Adrenal gland (tissue), 12 donors: ENCODE measurements around the gene MLYCD. TPM values are rescaled to one million over a fixed set of nuclear protein-coding genes. Genes with fewer than 3 reads are reported as not detected.

Source experiments
- DNase-seq, 7 donors: peaks; one replicate each; pipeline ENCODE4 v3.0.0-alpha.2; 2019 to 2020
- H3K27ac ChIP-seq, 5 donors: fragments of 200-600 bp; sonication (generic) in 4 of 5; 1 replicate in 3 of 5; 2 replicates in 2 of 5; pipeline versions ENCODE4 v1.5.1 to v1.8.0; 2016 to 2020; ENCODE audit warnings: mild to moderate bottlenecking in 1 of 5
- H3K27me3 ChIP-seq: fragments of 200-600 bp; 2 replicates; pipeline ENCODE4 v1.8.0; 2021
- H3K36me3 ChIP-seq, 2 donors: fragments of 200-600 bp; replicated peaks in 1 of 2; 1 replicate in 1 of 2; 2 replicates in 1 of 2; pipeline versions ENCODE4 v1.5.1 to v1.8.0; 2018 to 2022
- H3K4me1 ChIP-seq, 2 donors: fragments of 200-600 bp; replicated peaks in 1 of 2; 1 replicate in 1 of 2; 2 replicates in 1 of 2; pipeline versions ENCODE4 v1.5.1 to v1.8.0; 2018 to 2021
- H3K4me3 ChIP-seq, 4 donors: fragments of 200-600 bp; sonication (generic) in 3 of 4; one replicate each; pipeline ENCODE4 v1.5.1; 2016 to 2018
- H3K9me3 ChIP-seq, 3 donors: fragments of 200-600 bp; sonication (generic) in 1 of 3; replicated peaks in 1 of 3; 1 replicate in 2 of 3; 2 replicates in 1 of 3; pipeline versions ENCODE4 v1.5.1 to v1.8.0; 2016 to 2021
- CTCF ChIP-seq, 6 experiments: fragments of 450-650 bp in 4 of 6; fragments of 200-600 bp in 2 of 6; sonication (generic) in 1 of 6; IDR thresholded peaks; 1 replicate in 5 of 6; 2 replicates in 1 of 6; pipeline versions ENCODE4 v1.5.1 to v1.8.0; 2016 to 2021; ENCODE audit warnings: antibody characterized with exemption in 6 of 6, mild to moderate bottlenecking in 2 of 6, moderate library complexity in 1 of 6
- POLR2A ChIP-seq, 2 donors: fragments of 450-650 bp; IDR thresholded peaks; one replicate each; pipeline ENCODE4 v1.6.1; 2017; ENCODE audit warnings: antibody characterized with exemption in 2 of 2, mild to moderate bottlenecking in 2 of 2, moderate library complexity in 1 of 2
- WGBS, 4 donors: extraction: QIAGEN DNeasy Blood & Tissue Kit in 2 of 4; methylation state at CpG; one replicate each; pipeline versions ENCODE4 v1.1.5 to v1.1.7; 2013 to 2017; 5-methylcytosine and 5-hydroxymethylcytosine counted together
- intact Hi-C, 2 donors: fragments of 100-400 bp; cut with DNase I; formaldehyde crosslinking; loops; one replicate each; pipeline versions ENCODE4 v1.14.1 to v1.15.0; 2022 to 2023
- polyA plus RNA-seq, 3 donors: library from polyadenylated mRNA; stranded (reverse); fragments of 200-250 nt in 2 of 3; fragments of 350-450 nt in 1 of 3; fragmentation: Illumina TruSeq in 1 of 3; extraction: RNeasy Lipid Tissue Mini Kit (QIAGEN cat#74804) in 1 of 3; gene quantifications; one replicate each; pipeline ENCODE4 v1.2.3, GENCODE V29; 2013 to 2014
- total RNA-seq, 9 donors: library from RNA; depleted of rRNA in 4 of 9; stranded (reverse); fragments of >200 nt in 4 of 9; fragments of 120-200 nt in 1 of 9; fragmentation: NEBNext Ultra II Directional in 1 of 9; extraction: Animal tissue kit (Norgen Biotek cat#: 25700) in 1 of 9; gene quantifications; one replicate each; pipeline versions ENCODE4 v1.1.0 to v1.2.4, GENCODE V29; 2013 to 2023
- donor health status: healthy with polysubstance abuse.
- donor health status: Bipolar disorder and iron deficiency.
- donor health status: DM: yes; HTN: yes; CAD: no.
- donor health status: DM: no; HTN: no; CAD: no.
- donor health status: DM: no; HTN: no; CAD: no.
- donor health status: DM: yes; HTN: yes; CAD: no.

MLYCD gene
- total and polyA plus RNA-seq, 12 donors, result 3.9 to 16.6 (median 10.2) TPM

- DNase-seq, result peak in 1 of 7 donors; percentile 25
- TF ChIP-seq CTCF (IDR thresholded peaks at IDR 0.05) (no peak), POLR2A (IDR thresholded peaks at IDR 0.05) (no peak)
- WGBS, 4 donors, result 58 to 74% (median 64%) methylated on average over 8 of the region's 8 CpGs
- no peaks in the 10 kb centered on the region for H3K4me1 ChIP-seq
- no peaks in the 10 kb centered on the region for H3K36me3 ChIP-seq
- no peaks in the 10 kb centered on the region for H3K9me3 ChIP-seq
- H3K27me3 ChIP-seq, result no peaks in the 10 kb centered on the region
- intact Hi-C loops, result no loop called here
- no peak overlapping the region for H3K4me3 ChIP-seq
- no peak overlapping the region for H3K27ac ChIP-seq
Measured at GRCh38 chr16:83887564-83887963, 11.4 kb upstream of the MLYCD start.

- Histone ChIP-seq H3K4me3 (no peak overlapping the region), H3K27ac (no peak overlapping the region), H3K36me3 (no peaks in the 10 kb centered on the region), H3K4me1 (no peaks in the 10 kb centered on the region), H3K9me3 (no peaks in the 10 kb centered on the region), H3K27me3 (no peaks in the 10 kb centered on the region)
- no peak for DNase-seq
- TF ChIP-seq POLR2A (IDR thresholded peaks at IDR 0.05) (no peak), CTCF (IDR thresholded peaks at IDR 0.05) (no peak)
- intact Hi-C loops, result no loop called here
- 71 to 76% (median 73%) methylated on average over 4 of the region's 4 CpGs for WGBS, 4 donors
Measured at GRCh38 chr16:83888672-83889044, 10.3 kb upstream of the MLYCD start.

GRCh38 chr16:83890359-83890758 is 8.6 kb upstream of the MLYCD start:
- H3K27me3 ChIP-seq, result no peaks in the 10 kb centered on the region
- no peak overlapping the region for H3K27ac ChIP-seq
- 85 to 97% (median 92%) methylated on average over 5 of the region's 5 CpGs for WGBS, 4 donors
- no peak for DNase-seq
- no peak overlapping the region for H3K4me3 ChIP-seq
- H3K4me1 ChIP-seq, result no peaks in the 10 kb centered on the region
- intact Hi-C loops, result no loop called here
- H3K36me3 ChIP-seq, result no peaks in the 10 kb centered on the region
- H3K9me3 ChIP-seq, result no peaks in the 10 kb centered on the region
- TF ChIP-seq CTCF (IDR thresholded peaks at IDR 0.05) (no peak), POLR2A (IDR thresholded peaks at IDR 0.05) (no peak)

- 62 to 80% (median 71%) methylated on average over 3 of the region's 3 CpGs for WGBS, 4 donors
- H3K4me3 ChIP-seq, result no peak overlapping the region
- TF ChIP-seq POLR2A (IDR thresholded peaks at IDR 0.05), result no peak
Measured at GRCh38 chr16:83891742-83892141, 7.2 kb upstream of the MLYCD start.

GRCh38 chr16:83895243-83895642 is 3.7 kb upstream of the MLYCD start:
- no peak for TF ChIP-seq POLR2A (IDR thresholded peaks at IDR 0.05)
- TF ChIP-seq CTCF (IDR thresholded peaks at IDR 0.05), result no peak
- no peaks in the 10 kb centered on the region for H3K9me3 ChIP-seq
- no peak overlapping the region for H3K4me3 ChIP-seq
- H3K27ac ChIP-seq, result no peak overlapping the region
- intact Hi-C loops, result no loop called here
- peaks cover 6 to 11% of the 10 kb centered on the region in 2 donors for H3K4me1 ChIP-seq
- no peak for DNase-seq
- 73 to 89% (median 80%) methylated on average over 4 of the region's 4 CpGs for WGBS, 4 donors
- H3K36me3 ChIP-seq, result no peaks in the 10 kb centered on the region
- H3K27me3 ChIP-seq, result no peaks in the 10 kb centered on the region

More at GRCh38 chr16:83891742-83892141, 7.2 kb upstream of the MLYCD start:
- Histone ChIP-seq H3K9me3 (no peaks in the 10 kb centered on the region), H3K27ac (no peak overlapping the region), H3K4me1 (no peaks in the 10 kb centered on the region), H3K27me3 (no peaks in the 10 kb centered on the region), H3K36me3 (no peaks in the 10 kb centered on the region)
- no peak for DNase-seq
- intact Hi-C loops, result no loop called here
